Measurements from ENCODE around the gene KLHL15. TPM values are rescaled to one million over a fixed set of nuclear protein-coding genes. Genes with fewer than 3 reads are reported as not detected.
A peak's percentile ranks its signal among the peaks of the same experiment; 100 is the strongest.

The KLHL15 gene
- total and polyA plus RNA-seq, 5 donors: 3.2 to 7.0 (median 6.0) TPM

DNA sequence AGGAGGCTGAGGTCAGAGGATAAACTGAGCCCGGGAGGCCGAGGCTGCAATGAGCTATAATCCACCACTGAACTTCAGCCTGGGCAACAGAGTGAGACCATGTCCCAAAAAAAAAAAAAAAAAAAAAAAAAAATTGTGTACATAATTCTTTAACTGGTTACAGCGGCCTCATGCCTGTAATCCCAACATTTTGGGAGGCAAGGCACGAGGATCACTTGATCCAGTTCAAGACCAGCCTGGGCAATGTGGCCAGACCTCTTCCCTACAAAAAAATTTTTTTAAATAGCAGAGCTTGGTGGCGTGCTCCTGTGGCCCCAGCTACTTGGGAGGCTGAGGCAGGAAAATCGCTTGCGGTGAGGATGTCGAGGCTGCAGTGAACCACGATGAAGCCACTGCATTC is 9.3 kb downstream of the KLHL15 start:
- DNase-seq (no peak), ATAC-seq (no peak)
- Histone ChIP-seq H3K9me3 (ENCODE audit: control insufficient read depth, low read length) (no peaks in the 10 kb centered on the region), H3K4me3 (ENCODE audit: low read length) (no peak overlapping the region), H3K27ac (ENCODE audit: low read length) (no peak overlapping the region), H3K27me3 (ENCODE audit: control insufficient read depth, insufficient read depth) (no peaks in the 10 kb centered on the region), H3K4me1 (ENCODE audit: control insufficient read depth, insufficient read depth, low read length) (peaks cover 2% of the 10 kb centered on the region)
- intact Hi-C loops (cut with DNase I): no loop called here
- 98% methylated on average over 9 of the region's 9 CpGs for whole genome bisulfite sequencing

- ATAC-seq (peak; percentile 26 to 31), DNase-seq (no peak)
- intact Hi-C loops (cut with DNase I): no loop called here
- WGBS: 37% methylated on average over 5 of the region's 5 CpGs
- Histone ChIP-seq H3K4me1 (ENCODE audit: control insufficient read depth, insufficient read depth, low read length) (peaks cover 2% of the 10 kb centered on the region), H3K27ac (ENCODE audit: low read length) (peak overlapping the region; percentile 13), H3K4me3 (ENCODE audit: low read length) (no peak overlapping the region), H3K9me3 (ENCODE audit: control insufficient read depth, low read length) (no peaks in the 10 kb centered on the region), H3K27me3 (ENCODE audit: control insufficient read depth, insufficient read depth) (no peaks in the 10 kb centered on the region)
Measured at GRCh38 chrX:24014388-24015018, 12.5 kb downstream of the KLHL15 start.

GRCh38 chrX:24012266-24012665 is 14.7 kb downstream of the KLHL15 start:
- H3K4me1 ChIP-seq (ENCODE audit: control insufficient read depth, insufficient read depth, low read length): peaks cover 2% of the 10 kb centered on the region
- H3K9me3 ChIP-seq (ENCODE audit: control insufficient read depth, low read length): no peaks in the 10 kb centered on the region
- DNase-seq (no peak), ATAC-seq (no peak)
- 100% methylated on average over 1 of the region's 1 CpG for WGBS
- H3K27ac ChIP-seq (ENCODE audit: low read length): no peak overlapping the region
- intact Hi-C loops (cut with DNase I): no loop called here
- no peaks in the 10 kb centered on the region for H3K27me3 ChIP-seq (ENCODE audit: control insufficient read depth, insufficient read depth)
- no peak overlapping the region for H3K4me3 ChIP-seq (ENCODE audit: low read length)

- 90% methylated on average over 9 of the region's 9 CpGs for WGBS
- Histone ChIP-seq H3K4me3 (ENCODE audit: low read length) (no peak overlapping the region), H3K27ac (ENCODE audit: low read length) (no peak overlapping the region), H3K9me3 (ENCODE audit: control insufficient read depth, low read length) (no peaks in the 10 kb centered on the region), H3K4me1 (ENCODE audit: control insufficient read depth, insufficient read depth, low read length) (no peaks in the 10 kb centered on the region), H3K27me3 (ENCODE audit: control insufficient read depth, insufficient read depth) (no peaks in the 10 kb centered on the region)
- intact Hi-C loops (cut with DNase I): no loop called here
- ATAC-seq (no peak), DNase-seq (no peak)
Measured at GRCh38 chrX:24005867-24006266, 21.1 kb downstream of the KLHL15 start.

GRCh38 chrX:24005028-24005427 is 22.0 kb downstream of the KLHL15 start:
- ATAC-seq (no peak), DNase-seq (no peak)
- Histone ChIP-seq H3K4me3 (ENCODE audit: low read length) (no peak overlapping the region), H3K9me3 (ENCODE audit: control insufficient read depth, low read length) (no peaks in the 10 kb centered on the region), H3K27ac (ENCODE audit: low read length) (no peak overlapping the region), H3K27me3 (ENCODE audit: control insufficient read depth, insufficient read depth) (no peaks in the 10 kb centered on the region), H3K4me1 (ENCODE audit: control insufficient read depth, insufficient read depth, low read length) (no peaks in the 10 kb centered on the region)
- 89% methylated on average over 1 of the region's 1 CpG for WGBS
- intact Hi-C loops (cut with DNase I): no loop called here

GRCh38 chrX:24002792-24003191 is 24.2 kb downstream of the KLHL15 start:
- 95% methylated on average over 2 of the region's 2 CpGs for WGBS
- Histone ChIP-seq H3K9me3 (ENCODE audit: control insufficient read depth, low read length) (no peaks in the 10 kb centered on the region), H3K4me3 (ENCODE audit: low read length) (no peak overlapping the region), H3K27ac (ENCODE audit: low read length) (no peak overlapping the region), H3K27me3 (ENCODE audit: control insufficient read depth, insufficient read depth) (no peaks in the 10 kb centered on the region), H3K4me1 (ENCODE audit: control insufficient read depth, insufficient read depth, low read length) (no peaks in the 10 kb centered on the region)
- ATAC-seq (no peak), DNase-seq (no peak)
- intact Hi-C loops (cut with DNase I): no loop called here

DNA sequence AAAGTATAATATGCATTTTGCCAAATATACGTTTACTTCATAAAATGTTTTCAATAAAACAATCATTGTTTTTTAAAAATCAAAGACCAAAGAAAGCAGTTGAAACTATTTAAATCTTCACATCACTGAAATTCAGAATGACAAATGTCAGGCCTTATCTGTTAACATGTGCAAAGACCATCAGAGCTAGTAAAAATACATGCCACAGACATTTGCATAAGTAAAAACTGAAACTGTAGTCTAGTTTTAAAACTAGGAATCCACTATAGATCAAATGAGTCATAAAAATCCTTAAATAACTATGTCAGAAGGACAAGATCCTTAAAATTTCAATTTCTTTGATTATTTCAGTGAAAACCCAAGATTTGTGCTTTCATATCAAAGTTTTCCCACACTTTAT is 24.8 kb downstream of the KLHL15 start:
- H3K4me1 ChIP-seq (ENCODE audit: control insufficient read depth, insufficient read depth, low read length): no peaks in the 10 kb centered on the region
- no peak overlapping the region for H3K27ac ChIP-seq (ENCODE audit: low read length)
- DNase-seq (no peak), ATAC-seq (no peak)
- 88% methylated on average over 1 of the region's 1 CpG for WGBS
- H3K27me3 ChIP-seq (ENCODE audit: control insufficient read depth, insufficient read depth): no peaks in the 10 kb centered on the region
- intact Hi-C loops (cut with DNase I): no loop called here
- no peaks in the 10 kb centered on the region for H3K9me3 ChIP-seq (ENCODE audit: control insufficient read depth, low read length)
- no peak overlapping the region for H3K4me3 ChIP-seq (ENCODE audit: low read length)

GRCh38 chrX:23999671-24000070 is 27.3 kb downstream of the KLHL15 start:
- DNase-seq: no peak
- no peak overlapping the region for H3K4me3 ChIP-seq (ENCODE audit: low read length)
- no peak for ATAC-seq
- WGBS: 79% methylated on average over 5 of the region's 5 CpGs
- H3K27me3 ChIP-seq (ENCODE audit: control insufficient read depth, insufficient read depth): no peaks in the 10 kb centered on the region
- no peak overlapping the region for H3K27ac ChIP-seq (ENCODE audit: low read length)
- no peaks in the 10 kb centered on the region for H3K9me3 ChIP-seq (ENCODE audit: control insufficient read depth, low read length)
- intact Hi-C loops (cut with DNase I): no loop called here
- no peaks in the 10 kb centered on the region for H3K4me1 ChIP-seq (ENCODE audit: control insufficient read depth, insufficient read depth, low read length)

DNA sequence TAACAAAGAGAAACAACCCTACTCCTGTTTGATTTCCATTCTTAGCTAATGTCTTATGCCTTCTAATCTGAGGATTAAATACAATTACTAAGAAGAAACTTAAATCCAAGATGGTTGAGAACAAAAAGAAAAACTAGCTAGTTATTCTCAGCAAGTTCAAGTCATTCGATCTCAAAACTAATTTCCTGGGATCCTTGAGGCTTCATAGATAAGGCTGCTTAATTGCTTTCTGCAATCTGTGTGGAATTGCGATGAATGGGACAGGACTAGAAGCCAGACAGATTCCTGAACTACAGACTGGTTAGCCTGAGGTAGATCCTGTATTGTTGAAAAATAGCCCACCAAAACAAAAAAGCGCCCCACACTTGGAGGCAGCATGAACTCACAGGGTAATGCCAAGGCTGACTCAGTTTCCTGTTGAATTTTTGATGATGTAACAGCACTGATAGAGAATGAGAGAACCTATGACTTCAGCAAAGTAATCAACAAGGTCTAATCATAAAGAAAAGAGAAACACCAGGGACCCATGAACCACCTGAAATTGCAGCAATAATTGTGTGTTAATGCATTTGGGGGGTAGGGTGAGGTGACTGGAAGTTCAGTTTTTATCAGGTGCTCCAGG is 33.9 kb downstream of the KLHL15 start:
- ATAC-seq: no peak
- no peak for DNase-seq
- Histone ChIP-seq H3K4me3 (ENCODE audit: low read length) (no peak overlapping the region), H3K4me1 (ENCODE audit: control insufficient read depth, insufficient read depth, low read length) (no peaks in the 10 kb centered on the region), H3K27ac (ENCODE audit: low read length) (no peak overlapping the region), H3K27me3 (ENCODE audit: control insufficient read depth, insufficient read depth) (no peaks in the 10 kb centered on the region), H3K9me3 (ENCODE audit: control insufficient read depth, low read length) (no peaks in the 10 kb centered on the region)
- intact Hi-C loops (cut with DNase I): no loop called here
- WGBS: 68% methylated on average over 3 of the region's 3 CpGs

GRCh38 chrX:23992431-23992830 is 34.6 kb downstream of the KLHL15 start:
- H3K27ac ChIP-seq (ENCODE audit: low read length): no peak overlapping the region
- H3K4me1 ChIP-seq (ENCODE audit: control insufficient read depth, insufficient read depth, low read length): no peaks in the 10 kb centered on the region
- H3K4me3 ChIP-seq (ENCODE audit: low read length): no peak overlapping the region
- H3K27me3 ChIP-seq (ENCODE audit: control insufficient read depth, insufficient read depth): no peaks in the 10 kb centered on the region
- 57% methylated on average over 3 of the region's 3 CpGs for WGBS
- DNase-seq (no peak), ATAC-seq (no peak)
- H3K9me3 ChIP-seq (ENCODE audit: control insufficient read depth, low read length): no peaks in the 10 kb centered on the region
- intact Hi-C loops (cut with DNase I): no loop called here

DNA sequence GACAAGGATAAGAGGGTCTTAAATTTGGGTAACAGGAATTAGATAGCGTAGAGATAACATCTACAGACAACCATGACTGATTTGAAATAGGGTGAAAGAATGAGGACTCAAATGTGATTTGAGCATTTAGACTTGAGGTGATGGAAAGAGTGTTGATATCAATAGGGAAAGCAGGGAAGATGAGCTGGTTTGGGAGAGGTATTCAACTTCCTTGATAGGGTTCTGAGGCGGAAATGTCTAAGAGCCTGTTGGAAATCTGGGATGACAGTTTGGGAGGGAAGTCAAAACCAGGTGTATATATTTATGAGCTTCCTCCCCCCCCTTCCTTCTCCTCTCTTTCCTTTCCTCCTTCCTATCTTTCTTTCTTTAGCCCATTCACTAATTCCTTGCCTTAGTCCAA is 36.5 kb downstream of the KLHL15 start:
- intact Hi-C loops (cut with DNase I): no loop called here
- H3K27ac ChIP-seq (ENCODE audit: low read length): no peak overlapping the region
- no peak for ATAC-seq
- no peak overlapping the region for H3K4me3 ChIP-seq (ENCODE audit: low read length)
- no peak for DNase-seq
- no peaks in the 10 kb centered on the region for H3K4me1 ChIP-seq (ENCODE audit: control insufficient read depth, insufficient read depth, low read length)
- no peaks in the 10 kb centered on the region for H3K27me3 ChIP-seq (ENCODE audit: control insufficient read depth, insufficient read depth)
- no peaks in the 10 kb centered on the region for H3K9me3 ChIP-seq (ENCODE audit: control insufficient read depth, low read length)
- 98% methylated on average over 2 of the region's 2 CpGs for WGBS

GRCh38 chrX:23989689-23990088 is 37.3 kb downstream of the KLHL15 start:
- no peaks in the 10 kb centered on the region for H3K27me3 ChIP-seq (ENCODE audit: control insufficient read depth, insufficient read depth)
- WGBS: 98% methylated on average over 3 of the region's 3 CpGs
- ATAC-seq (no peak), DNase-seq (no peak)
- intact Hi-C loops (cut with DNase I): no loop called here
- no peaks in the 10 kb centered on the region for H3K9me3 ChIP-seq (ENCODE audit: control insufficient read depth, low read length)
- H3K4me3 ChIP-seq (ENCODE audit: low read length): no peak overlapping the region
- no peak overlapping the region for H3K27ac ChIP-seq (ENCODE audit: low read length)
- H3K4me1 ChIP-seq (ENCODE audit: control insufficient read depth, insufficient read depth, low read length): no peaks in the 10 kb centered on the region
